ENCODE results near the gene STUB1.

DNA sequence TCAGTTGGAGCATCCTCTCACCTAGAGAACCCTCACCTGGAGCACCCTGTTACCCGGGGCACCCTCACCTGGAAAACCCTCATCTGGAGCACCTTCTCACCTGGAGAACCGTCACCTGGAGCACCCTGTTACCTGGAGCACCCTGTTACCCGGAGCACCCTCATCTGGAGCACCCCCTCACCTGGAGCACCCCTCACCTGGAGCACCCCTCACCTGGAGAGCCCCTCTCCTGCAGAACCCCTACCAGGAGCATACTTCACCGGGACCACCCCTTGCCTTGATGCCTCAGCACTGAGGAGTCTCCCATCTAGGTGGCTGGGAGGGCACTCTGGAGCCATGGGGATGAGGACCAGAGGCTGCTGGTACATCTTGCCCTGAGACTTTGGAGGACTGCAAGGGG, 28.7 kb downstream of the STUB1 start:
- no peak for TF ChIP-seq ZC3H10 (CRISPR knock-in tag; IDR thresholded peaks at IDR 0.05)
- no peak for TF ChIP-seq ARNTL (CRISPR knock-in tag; IDR thresholded peaks at IDR 0.05; ENCODE audit: borderline replicate concordance, low read depth)
- TF ChIP-seq PPARA (CRISPR knock-in tag; IDR thresholded peaks at IDR 0.05; ENCODE audit: borderline replicate concordance): no peak
- TF ChIP-seq, protein P1, sequence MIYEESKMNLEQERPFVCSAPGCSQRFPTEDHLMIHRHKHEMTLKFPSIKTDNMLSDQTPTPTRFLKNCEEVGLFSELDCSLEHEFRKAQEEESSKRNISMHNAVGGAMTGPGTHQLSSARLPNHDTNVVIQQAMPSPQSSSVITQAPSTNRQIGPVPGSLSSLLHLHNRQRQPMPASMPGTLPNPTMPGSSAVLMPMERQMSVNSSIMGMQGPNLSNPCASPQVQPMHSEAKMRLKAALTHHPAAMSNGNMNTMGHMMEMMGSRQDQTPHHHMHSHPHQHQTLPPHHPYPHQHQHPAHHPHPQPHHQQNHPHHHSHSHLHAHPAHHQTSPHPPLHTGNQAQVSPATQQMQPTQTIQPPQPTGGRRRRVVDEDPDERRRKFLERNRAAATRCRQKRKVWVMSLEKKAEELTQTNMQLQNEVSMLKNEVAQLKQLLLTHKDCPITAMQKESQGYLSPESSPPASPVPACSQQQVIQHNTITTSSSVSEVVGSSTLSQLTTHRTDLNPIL (CRISPR knock-in tag; IDR thresholded peaks at IDR 0.05; ENCODE audit: low read depth): no peak
- no peak for TF ChIP-seq ESRRG (CRISPR knock-in tag; IDR thresholded peaks at IDR 0.05)
- no peak for TF ChIP-seq ZNF70 (CRISPR knock-in tag; IDR thresholded peaks at IDR 0.05)
- no peak for TF ChIP-seq OSR1 (CRISPR knock-in tag; IDR thresholded peaks at IDR 0.05)
- TF ChIP-seq, protein P2, sequence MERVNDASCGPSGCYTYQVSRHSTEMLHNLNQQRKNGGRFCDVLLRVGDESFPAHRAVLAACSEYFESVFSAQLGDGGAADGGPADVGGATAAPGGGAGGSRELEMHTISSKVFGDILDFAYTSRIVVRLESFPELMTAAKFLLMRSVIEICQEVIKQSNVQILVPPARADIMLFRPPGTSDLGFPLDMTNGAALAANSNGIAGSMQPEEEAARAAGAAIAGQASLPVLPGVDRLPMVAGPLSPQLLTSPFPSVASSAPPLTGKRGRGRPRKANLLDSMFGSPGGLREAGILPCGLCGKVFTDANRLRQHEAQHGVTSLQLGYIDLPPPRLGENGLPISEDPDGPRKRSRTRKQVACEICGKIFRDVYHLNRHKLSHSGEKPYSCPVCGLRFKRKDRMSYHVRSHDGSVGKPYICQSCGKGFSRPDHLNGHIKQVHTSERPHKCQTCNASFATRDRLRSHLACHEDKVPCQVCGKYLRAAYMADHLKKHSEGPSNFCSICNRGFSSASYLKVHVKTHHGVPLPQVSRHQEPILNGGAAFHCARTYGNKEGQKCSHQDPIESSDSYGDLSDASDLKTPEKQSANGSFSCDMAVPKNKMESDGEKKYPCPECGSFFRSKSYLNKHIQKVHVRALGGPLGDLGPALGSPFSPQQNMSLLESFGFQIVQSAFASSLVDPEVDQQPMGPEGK (CRISPR knock-in tag; IDR thresholded peaks at IDR 0.05; ENCODE audit: borderline replicate concordance): no peak
- TF ChIP-seq, protein P3, sequence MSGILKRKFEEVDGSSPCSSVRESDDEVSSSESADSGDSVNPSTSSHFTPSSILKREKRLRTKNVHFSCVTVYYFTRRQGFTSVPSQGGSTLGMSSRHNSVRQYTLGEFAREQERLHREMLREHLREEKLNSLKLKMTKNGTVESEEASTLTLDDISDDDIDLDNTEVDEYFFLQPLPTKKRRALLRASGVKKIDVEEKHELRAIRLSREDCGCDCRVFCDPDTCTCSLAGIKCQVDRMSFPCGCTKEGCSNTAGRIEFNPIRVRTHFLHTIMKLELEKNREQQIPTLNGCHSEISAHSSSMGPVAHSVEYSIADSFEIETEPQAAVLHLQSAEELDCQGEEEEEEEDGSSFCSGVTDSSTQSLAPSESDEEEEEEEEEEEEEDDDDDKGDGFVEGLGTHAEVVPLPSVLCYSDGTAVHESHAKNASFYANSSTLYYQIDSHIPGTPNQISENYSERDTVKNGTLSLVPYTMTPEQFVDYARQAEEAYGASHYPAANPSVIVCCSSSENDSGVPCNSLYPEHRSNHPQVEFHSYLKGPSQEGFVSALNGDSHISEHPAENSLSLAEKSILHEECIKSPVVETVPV (CRISPR knock-in tag; IDR thresholded peaks at IDR 0.05): no peak
- no peak for TF ChIP-seq ISL1 (CRISPR knock-in tag; IDR thresholded peaks at IDR 0.05)

Data from SK-N-SH treated with all-trans-retinoic acid at 6 μM for 48 hours (cell line).